ENCODE data around the gene VPS4A.

The VPS4A gene

DNA sequence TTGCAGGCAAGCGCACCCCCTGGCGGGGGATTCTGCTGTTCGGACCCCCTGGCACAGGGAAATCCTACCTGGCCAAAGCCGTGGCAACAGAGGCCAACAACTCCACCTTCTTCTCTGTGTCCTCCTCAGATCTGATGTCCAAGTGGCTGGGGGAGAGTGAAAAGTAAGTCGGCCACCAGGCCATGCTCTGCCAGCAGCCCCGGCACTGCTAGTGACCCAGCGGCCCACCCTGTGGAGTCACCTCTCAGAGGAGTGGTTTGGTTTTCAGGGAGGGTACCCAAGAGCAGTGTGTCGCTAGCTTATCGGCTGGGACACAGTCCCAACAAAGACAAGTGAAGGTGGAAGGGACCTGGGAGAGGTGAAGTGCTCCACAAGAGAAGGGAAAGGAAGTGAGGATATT lies 8.2 kb downstream of the VPS4A start:
- no peaks in the 10 kb centered on the region for H3K9me3 ChIP-seq (ENCODE audit: control insufficient read depth, low read length)
- no peaks in the 10 kb centered on the region for H3K36me3 ChIP-seq (ENCODE audit: control insufficient read depth, insufficient read depth, low read length)
- H3K27ac ChIP-seq, result no peak overlapping the region
- no peak overlapping the region for H2AFZ ChIP-seq
- no peaks in the 10 kb centered on the region for H3K27me3 ChIP-seq (ENCODE audit: control insufficient read depth, insufficient read depth, low read length)
- no peak overlapping the region for H3K4me3 ChIP-seq (ENCODE audit: low read depth, low read length)
- TF ChIP-seq, protein P1, sequence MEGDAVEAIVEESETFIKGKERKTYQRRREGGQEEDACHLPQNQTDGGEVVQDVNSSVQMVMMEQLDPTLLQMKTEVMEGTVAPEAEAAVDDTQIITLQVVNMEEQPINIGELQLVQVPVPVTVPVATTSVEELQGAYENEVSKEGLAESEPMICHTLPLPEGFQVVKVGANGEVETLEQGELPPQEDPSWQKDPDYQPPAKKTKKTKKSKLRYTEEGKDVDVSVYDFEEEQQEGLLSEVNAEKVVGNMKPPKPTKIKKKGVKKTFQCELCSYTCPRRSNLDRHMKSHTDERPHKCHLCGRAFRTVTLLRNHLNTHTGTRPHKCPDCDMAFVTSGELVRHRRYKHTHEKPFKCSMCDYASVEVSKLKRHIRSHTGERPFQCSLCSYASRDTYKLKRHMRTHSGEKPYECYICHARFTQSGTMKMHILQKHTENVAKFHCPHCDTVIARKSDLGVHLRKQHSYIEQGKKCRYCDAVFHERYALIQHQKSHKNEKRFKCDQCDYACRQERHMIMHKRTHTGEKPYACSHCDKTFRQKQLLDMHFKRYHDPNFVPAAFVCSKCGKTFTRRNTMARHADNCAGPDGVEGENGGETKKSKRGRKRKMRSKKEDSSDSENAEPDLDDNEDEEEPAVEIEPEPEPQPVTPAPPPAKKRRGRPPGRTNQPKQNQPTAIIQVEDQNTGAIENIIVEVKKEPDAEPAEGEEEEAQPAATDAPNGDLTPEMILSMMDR (IDR thresholded peaks at IDR 0.05), result no peak
- H3K9ac ChIP-seq, result no peak overlapping the region
- no peak overlapping the region for H3K4me2 ChIP-seq (ENCODE audit: low read length)
- peaks cover 47% of the 10 kb centered on the region for H3K79me2 ChIP-seq
- peaks cover 3% of the 10 kb centered on the region for H3K4me1 ChIP-seq

DNA sequence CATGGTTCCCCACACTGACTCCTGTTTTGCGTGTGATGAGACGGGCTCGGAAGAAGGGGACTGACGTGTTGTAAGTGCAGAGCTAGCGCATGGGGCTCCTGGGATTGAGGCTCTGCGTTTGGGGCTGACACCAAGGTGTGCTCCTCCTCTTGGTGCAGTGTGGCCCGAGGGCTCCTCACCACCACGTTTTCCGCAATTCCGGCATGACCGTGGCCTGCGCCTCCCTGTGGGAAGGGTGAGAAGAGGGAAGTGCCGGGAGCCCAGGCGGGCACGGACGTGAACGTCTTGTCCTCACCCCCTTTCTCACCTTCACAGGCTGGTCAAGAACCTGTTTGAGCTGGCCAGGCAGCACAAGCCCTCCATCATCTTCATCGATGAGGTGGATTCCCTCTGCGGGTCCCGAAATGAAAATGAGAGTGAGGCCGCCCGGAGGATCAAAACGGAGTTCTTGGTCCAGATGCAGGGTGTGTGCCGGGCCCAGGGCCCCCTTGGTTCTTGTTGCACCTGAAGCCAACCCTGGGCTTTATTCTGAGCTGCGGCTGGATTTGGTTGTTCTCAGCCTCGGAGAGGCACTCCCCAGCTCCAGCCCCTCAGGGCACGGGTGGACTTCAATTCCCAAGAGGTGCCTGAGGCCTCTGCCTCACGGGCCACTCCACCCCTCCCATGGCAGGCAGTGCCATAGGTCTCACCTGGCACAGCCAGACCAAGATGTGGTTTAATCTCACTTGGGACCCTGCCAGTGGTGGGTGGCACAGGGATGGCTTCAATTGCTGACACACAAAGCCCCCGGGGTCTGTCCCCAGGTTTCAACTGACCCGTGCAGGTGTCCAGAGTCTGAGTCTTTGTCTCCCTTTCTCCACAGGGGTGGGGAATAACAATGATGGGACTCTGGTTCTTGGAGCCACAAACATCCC lies 8.9 kb downstream of the VPS4A start:
- H3K4me1 ChIP-seq, result peaks cover 3% of the 10 kb centered on the region
- H2AFZ ChIP-seq, result no peak overlapping the region
- H3K4me3 ChIP-seq (ENCODE audit: low read depth, low read length), result no peak overlapping the region
- H3K9ac ChIP-seq, result no peak overlapping the region
- no peak overlapping the region for H3K27ac ChIP-seq
- H3K27me3 ChIP-seq (ENCODE audit: control insufficient read depth, insufficient read depth, low read length), result no peaks in the 10 kb centered on the region
- TF ChIP-seq, protein P1 (IDR thresholded peaks at IDR 0.05), result no peak
- H3K36me3 ChIP-seq (ENCODE audit: control insufficient read depth, insufficient read depth, low read length), result no peaks in the 10 kb centered on the region
- no peak overlapping the region for H3K4me2 ChIP-seq (ENCODE audit: low read length)
- no peaks in the 10 kb centered on the region for H3K9me3 ChIP-seq (ENCODE audit: control insufficient read depth, low read length)
- H3K79me2 ChIP-seq, result peaks cover 40% of the 10 kb centered on the region

DNA sequence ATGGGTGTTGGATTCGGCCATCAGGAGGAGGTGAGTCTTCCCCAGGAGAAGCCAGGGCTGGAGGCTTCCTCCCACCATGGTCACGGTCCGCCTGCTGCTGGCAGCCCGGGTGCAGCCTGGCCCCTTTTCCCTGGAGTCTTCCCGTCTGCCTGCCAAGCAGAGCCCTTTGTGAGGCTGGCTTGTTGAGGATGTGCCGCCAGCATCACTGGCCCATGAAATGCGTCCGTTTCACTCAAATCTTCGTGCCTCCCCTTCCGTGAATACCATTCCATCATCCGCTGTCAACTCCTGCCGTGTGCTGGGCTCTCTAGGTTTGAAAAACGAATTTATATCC lies 9.6 kb downstream of the VPS4A start:
- H3K4me3 ChIP-seq (ENCODE audit: low read depth, low read length), result no peak overlapping the region
- no peak overlapping the region for H3K27ac ChIP-seq
- H3K9ac ChIP-seq, result no peak overlapping the region
- peaks cover 34% of the 10 kb centered on the region for H3K79me2 ChIP-seq
- H3K36me3 ChIP-seq (ENCODE audit: control insufficient read depth, insufficient read depth, low read length), result no peaks in the 10 kb centered on the region
- no peak overlapping the region for H3K4me2 ChIP-seq (ENCODE audit: low read length)
- H2AFZ ChIP-seq, result no peak overlapping the region
- H3K27me3 ChIP-seq (ENCODE audit: control insufficient read depth, insufficient read depth, low read length), result no peaks in the 10 kb centered on the region
- H3K4me1 ChIP-seq, result peaks cover 5% of the 10 kb centered on the region
- no peaks in the 10 kb centered on the region for H3K9me3 ChIP-seq (ENCODE audit: control insufficient read depth, low read length)
- TF ChIP-seq, protein P1 (IDR thresholded peaks at IDR 0.05), result no peak

DNA sequence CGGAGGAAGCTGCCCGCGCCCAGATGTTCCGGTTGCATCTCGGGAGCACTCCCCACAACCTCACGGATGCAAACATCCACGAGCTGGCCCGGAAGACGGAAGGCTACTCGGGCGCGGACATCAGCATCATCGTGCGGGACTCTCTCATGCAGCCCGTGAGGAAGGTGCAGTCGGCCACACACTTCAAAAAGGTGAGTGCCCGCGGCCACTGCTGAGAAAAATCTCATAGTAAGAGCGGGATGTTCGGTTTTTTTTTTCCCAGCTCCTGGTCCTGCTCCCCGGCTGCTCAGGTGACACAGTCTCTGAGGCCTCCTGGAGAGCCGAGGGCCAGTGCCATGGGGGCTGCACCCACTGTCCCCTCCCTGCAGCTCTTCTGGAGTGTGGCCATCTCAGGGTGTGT lies 9.9 kb downstream of the VPS4A start:
- H3K36me3 ChIP-seq (ENCODE audit: control insufficient read depth, insufficient read depth, low read length), result no peaks in the 10 kb centered on the region

More for the DNA sequence above, 9.9 kb downstream of the VPS4A start:
- Histone ChIP-seq H3K4me1 (peaks cover 9% of the 10 kb centered on the region), H3K9ac (no peak overlapping the region), H3K27me3 (ENCODE audit: control insufficient read depth, insufficient read depth, low read length) (no peaks in the 10 kb centered on the region), H3K9me3 (ENCODE audit: control insufficient read depth, low read length) (no peaks in the 10 kb centered on the region), H3K4me3 (ENCODE audit: low read depth, low read length) (no peak overlapping the region), H2AFZ (no peak overlapping the region), H3K79me2 (peaks cover 30% of the 10 kb centered on the region), H3K4me2 (ENCODE audit: low read length) (no peak overlapping the region), H3K27ac (no peak overlapping the region)
- TF ChIP-seq, protein P1 (IDR thresholded peaks at IDR 0.05), result no peak
